Fibroblast of pulmonary artery (primary cell): ENCODE measurements around the gene STX7.

Source experiments
- DNase-seq: peaks from one replicate; pipeline ENCODE4 v3.0.0-alpha.2; 2010; ENCODE audit warnings: low read depth
- H3K4me3 ChIP-seq: replicated peaks from 2 replicates; pipeline ENCODE4 v1.5.1; 2011; ENCODE audit warnings: low read depth, mild to moderate bottlenecking, control low read depth, low read length, moderate library complexity
- TF ChIP-seq, protein P1 (sequence below): IDR thresholded peaks from 2 replicates; pipeline ENCODE4 v1.5.1; 2011; ENCODE audit warnings: mild to moderate bottlenecking, control low read depth, low read length, inconsistent platforms; ENCODE audit errors: missing control alignments

Gene STX7

DNA sequence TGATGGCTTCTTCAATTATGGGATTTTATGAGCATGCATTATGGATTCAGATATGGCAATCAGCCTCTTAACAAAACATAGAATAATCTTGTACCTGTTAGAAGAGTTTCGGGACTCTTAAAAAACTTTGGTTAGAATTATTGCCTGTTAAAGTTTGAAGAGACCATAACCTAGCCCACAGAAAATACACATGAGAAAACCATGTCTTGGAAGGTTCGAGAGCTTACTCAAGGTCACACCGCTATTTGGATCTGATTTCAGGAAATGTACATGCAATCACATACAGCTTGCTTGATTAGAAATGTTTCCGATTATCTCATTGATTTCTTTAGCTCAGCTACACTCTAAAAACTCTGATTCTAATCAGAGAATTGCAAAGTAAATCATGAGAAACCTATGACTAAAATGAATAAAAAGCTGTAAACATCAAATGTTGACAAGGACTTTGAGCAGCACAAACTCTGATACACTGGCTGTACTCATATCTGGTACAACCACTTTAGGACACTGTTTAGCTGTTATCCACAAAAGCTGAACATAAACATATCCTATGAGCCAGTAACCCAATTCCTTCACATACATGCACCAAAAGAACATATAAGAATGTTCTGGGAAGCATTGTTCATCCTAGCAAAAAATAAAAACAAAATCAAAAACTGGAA lies 16.3 kb downstream of the STX7 start:
- TF ChIP-seq, protein P1, sequence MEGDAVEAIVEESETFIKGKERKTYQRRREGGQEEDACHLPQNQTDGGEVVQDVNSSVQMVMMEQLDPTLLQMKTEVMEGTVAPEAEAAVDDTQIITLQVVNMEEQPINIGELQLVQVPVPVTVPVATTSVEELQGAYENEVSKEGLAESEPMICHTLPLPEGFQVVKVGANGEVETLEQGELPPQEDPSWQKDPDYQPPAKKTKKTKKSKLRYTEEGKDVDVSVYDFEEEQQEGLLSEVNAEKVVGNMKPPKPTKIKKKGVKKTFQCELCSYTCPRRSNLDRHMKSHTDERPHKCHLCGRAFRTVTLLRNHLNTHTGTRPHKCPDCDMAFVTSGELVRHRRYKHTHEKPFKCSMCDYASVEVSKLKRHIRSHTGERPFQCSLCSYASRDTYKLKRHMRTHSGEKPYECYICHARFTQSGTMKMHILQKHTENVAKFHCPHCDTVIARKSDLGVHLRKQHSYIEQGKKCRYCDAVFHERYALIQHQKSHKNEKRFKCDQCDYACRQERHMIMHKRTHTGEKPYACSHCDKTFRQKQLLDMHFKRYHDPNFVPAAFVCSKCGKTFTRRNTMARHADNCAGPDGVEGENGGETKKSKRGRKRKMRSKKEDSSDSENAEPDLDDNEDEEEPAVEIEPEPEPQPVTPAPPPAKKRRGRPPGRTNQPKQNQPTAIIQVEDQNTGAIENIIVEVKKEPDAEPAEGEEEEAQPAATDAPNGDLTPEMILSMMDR = no peak
- H3K4me3 ChIP-seq = no peak overlapping the region
- no peak for DNase-seq

GRCh38 chr6:132495604-132496079 lies 17.3 kb downstream of the STX7 start:
- TF ChIP-seq, protein P1 = no peak
- no peak overlapping the region for H3K4me3 ChIP-seq
- no peak for DNase-seq

DNA sequence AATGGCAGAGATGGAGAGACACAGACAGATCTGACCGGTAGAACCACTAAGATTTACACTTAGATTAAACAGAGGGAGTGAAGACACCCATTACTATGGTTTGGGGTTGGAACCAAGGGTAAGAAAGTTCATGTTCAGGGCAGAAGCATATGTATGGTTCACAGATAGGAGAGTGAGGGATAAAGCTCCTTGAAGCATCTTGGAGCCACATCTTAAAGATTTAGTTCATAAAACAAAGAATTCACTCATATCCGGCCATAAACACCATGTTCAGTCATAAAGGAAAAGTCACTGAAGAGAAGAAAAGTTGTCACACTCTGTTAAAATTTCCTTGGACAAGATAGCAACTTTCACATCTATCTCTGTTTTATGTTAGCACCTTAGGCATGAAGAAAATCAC lies 18.0 kb downstream of the STX7 start:
- H3K4me3 ChIP-seq = no peak overlapping the region
- TF ChIP-seq, protein P1 = no peak
- DNase-seq = no peak

- no peak for DNase-seq
- no peak overlapping the region for H3K4me3 ChIP-seq
- TF ChIP-seq, protein P1 = no peak
Measured at GRCh38 chr6:132491881-132492280, 21.0 kb downstream of the STX7 start.

DNA sequence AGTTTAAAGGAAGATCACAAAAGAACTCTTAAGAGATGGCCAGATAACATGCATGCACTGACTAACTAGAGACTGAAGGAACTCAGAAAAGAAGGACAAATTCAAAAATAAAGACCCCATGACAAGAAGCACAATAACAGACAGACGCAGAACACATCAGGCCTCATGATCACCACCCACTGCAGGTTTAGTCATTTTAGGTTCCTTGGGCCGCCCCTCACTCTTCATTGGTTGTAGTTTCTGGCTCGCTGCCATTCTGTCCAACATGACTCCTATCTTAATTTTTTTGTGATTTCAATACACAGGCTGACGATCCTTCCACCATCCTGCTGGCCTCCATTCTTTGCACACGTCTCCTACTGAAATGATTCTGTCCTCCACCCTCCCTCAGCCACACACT lies 21.6 kb downstream of the STX7 start:
- TF ChIP-seq, protein P1 = no peak
- H3K4me3 ChIP-seq = no peak overlapping the region
- peak; percentile 61 for DNase-seq

GRCh38 chr6:132490478-132491204 lies 22.3 kb downstream of the STX7 start:
- DNase-seq = no peak
- TF ChIP-seq, protein P1 = no peak
- H3K4me3 ChIP-seq = no peak overlapping the region

DNA sequence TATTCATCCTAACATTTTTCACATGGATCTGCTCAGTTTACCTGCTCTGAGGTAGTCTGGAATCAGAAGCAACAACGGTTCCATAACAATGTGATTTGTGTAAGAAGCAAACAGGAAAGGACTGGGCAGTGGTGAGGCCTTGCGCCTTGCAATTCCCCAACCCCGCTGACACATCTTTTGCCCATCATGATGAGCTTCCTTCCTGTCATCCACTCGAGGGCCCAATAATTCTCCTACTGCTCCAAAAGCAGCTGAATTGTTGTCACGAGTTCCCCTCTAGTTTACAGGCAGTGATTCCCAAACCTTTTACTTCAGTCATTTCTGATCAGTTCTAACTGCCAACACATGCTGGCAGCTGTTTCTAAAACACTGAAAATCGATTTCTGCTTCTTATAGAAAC lies 22.9 kb downstream of the STX7 start:
- no peak overlapping the region for H3K4me3 ChIP-seq
- DNase-seq = peak; percentile 52
- TF ChIP-seq, protein P1 = no peak
